ENCODE data around the gene TARDBP. TPM values are rescaled to one million over a fixed set of nuclear protein-coding genes. Genes with fewer than 3 reads are reported as not detected.
"Not testable (repeated sequence)": the region's sequence is repeated elsewhere in the genome, so short reads cannot be mapped to it uniquely, and the experiment has no call there.

Gene TARDBP
- total RNA-seq, 2 donors from 2014 or later: 149 to 156 TPM

DNA sequence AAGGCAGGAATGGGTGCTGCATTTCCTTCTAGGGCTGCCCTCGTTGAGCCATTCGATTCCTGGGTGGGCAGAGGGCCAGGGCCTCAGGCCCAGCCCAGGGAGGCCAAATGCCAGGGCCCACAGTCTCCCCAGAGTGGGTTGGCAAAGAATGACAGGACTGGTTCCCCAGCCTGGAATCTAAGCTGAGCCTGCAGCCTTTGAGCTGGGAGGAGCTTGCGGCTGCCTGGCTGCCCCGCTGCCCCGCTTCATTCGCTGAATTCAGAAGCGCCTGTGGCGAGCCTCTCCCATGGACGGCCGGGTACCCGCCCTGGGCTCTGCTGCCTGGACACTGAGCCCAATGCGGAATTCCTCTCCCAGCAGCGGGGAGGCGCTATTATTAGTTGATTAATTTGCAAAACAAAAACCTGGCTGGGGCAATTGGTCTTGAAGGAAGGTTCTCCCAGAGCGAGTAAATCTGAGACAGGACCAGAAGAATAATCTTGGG, 32.3 kb upstream of the TARDBP start:
- Mint-ChIP-seq H3K4me3 (no peak overlapping the region), H3K4me1 (ENCODE audit: low read depth) (no peaks in the 10 kb centered on the region), H3K36me3 (ENCODE audit: insufficient read depth in 2 of 2) (no peaks in the 10 kb centered on the region), H3K27me3 (ENCODE audit: low read depth) (peaks cover 28% of the 10 kb centered on the region), H3K27ac (no peak overlapping the region), H3K9me3 (no peaks in the 10 kb centered on the region)
- ATAC-seq (replicated peaks in 1 of 2): no peak
- no peak for DNase-seq

DNA sequence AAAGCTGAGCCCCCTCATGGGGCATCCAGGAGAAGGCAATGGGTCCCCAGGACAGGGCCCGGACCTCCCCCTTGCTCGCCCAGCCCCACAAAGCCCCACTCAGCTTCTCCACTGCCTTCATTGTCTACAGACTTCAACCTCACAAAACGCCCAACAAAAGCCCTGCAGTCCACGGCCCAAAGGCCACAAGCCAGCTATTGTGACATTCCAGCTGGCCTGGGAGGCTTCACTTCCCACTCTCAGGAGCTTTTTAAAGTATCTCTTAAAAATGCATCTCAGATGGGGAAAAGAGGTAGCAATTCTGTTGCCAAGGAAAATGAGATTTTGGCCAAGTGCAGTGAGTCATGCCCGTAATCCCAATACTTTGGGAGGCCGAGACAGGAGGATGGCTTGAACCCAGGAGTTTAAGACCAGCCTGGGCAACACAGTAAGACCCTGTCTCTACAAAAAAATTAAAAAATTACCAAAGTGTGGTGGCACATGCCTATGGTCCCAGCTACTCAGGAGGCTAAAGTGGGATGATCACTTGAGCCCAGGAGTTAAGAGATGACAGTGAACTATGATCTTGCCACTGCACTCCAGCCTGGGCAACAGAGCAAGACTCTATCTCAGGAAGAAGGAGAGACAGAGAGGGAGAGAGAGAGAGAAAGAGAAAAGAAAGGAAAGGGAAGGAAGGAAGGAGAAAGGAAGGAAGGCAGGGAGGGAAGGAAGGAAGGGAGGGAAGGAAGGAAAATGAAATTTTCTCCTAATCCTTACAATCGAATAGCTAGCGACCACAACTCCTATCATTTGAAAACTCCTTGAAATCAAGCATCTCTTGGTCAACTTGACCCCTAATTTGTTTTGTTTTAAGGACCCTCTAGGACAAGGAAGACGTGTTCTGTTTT, 31.4 kb upstream of the TARDBP start:
- H3K9me3 Mint-ChIP-seq: no peaks in the 10 kb centered on the region
- no peaks in the 10 kb centered on the region for H3K36me3 Mint-ChIP-seq (ENCODE audit: insufficient read depth in 2 of 2)
- ATAC-seq (replicated peaks in 1 of 2) (no peak), DNase-seq (no peak)
- H3K27ac Mint-ChIP-seq: no peak overlapping the region
- H3K27me3 Mint-ChIP-seq (ENCODE audit: low read depth): peaks cover 28% of the 10 kb centered on the region
- peaks cover 9% of the 10 kb centered on the region for H3K4me1 Mint-ChIP-seq (ENCODE audit: low read depth)
- H3K4me3 Mint-ChIP-seq: no peak overlapping the region

DNA sequence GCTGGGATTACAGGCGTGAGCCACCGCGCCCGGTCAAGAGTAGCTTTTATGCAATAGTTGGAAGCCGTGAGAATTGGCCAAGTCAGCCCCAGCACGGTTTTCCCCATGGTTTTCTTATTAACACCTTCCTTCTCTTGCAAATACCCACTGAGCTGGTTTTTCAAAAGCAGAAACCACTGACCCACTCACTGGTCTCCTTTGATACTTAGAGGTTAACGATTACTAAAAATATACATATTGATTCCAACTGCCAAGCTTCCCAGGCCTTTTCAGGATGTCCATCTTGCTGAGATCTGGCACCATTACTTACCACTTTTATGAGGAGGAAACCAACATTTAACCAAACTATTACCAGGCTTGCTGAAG, 25.9 kb upstream of the TARDBP start:
- no peak for ATAC-seq (replicated peaks in 1 of 2)
- Mint-ChIP-seq H3K4me1 (ENCODE audit: low read depth) (peaks cover 18% of the 10 kb centered on the region), H3K27ac (no peak overlapping the region), H3K4me3 (peak overlapping the region; percentile 9 to 20), H3K27me3 (ENCODE audit: low read depth) (peaks cover under 1% of the 10 kb centered on the region), H3K36me3 (ENCODE audit: insufficient read depth in 2 of 2) (no peaks in the 10 kb centered on the region), H3K9me3 (no peaks in the 10 kb centered on the region)
- no peak for DNase-seq

DNA sequence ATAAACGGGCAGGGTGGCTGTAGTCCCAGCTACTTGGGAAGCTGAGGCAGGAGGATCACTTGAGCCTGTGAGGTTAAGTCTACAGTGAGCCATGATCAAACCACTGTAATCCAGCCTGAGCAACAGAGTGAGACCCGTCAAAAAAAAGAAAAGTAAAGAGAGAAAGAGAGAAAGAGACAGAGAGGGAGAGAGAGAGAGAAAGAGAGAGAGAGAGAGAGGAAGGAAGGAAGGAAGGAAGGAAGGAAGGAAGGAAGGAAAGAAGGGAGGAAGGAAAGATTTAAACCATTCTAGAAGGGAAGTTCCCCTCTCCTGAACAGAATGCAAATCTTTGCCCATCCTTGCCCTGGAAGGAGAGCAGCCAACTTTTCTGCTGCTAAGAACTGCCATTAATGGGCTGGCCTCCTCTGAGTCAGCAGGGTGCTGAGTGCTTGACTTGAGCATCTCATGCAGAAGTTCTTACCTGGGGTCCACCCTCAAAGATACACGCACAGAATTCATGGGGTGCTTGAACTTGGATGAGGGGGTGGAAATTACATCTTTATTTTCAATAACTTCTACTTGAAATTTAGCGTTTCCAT, 24.5 kb upstream of the TARDBP start:
- Mint-ChIP-seq H3K4me1 (ENCODE audit: low read depth) (peaks cover 18% of the 10 kb centered on the region), H3K4me3 (no peak overlapping the region), H3K27me3 (ENCODE audit: low read depth) (no peaks in the 10 kb centered on the region), H3K36me3 (ENCODE audit: insufficient read depth in 2 of 2) (no peaks in the 10 kb centered on the region), H3K9me3 (no peaks in the 10 kb centered on the region), H3K27ac (no peak overlapping the region)
- DNase-seq (no peak), ATAC-seq (replicated peaks in 1 of 2) (no peak)

DNA sequence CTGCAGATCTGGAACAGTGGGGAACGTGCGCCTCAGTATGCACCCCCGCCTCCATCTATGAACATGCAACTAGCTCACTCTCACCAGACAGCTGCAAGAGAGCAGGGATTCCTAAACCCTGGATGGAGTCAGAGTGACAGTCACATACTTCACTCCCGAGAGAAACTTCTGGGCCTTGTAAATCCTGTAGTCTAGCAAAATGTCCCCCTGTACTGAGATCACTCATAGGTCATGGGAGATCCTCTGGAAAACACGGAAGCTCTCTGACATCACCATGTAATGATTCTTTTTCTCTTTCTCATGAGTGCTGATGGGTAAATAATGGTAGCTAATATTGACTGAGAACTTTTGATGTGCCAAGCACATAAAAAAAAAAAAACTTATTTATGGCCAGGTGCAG, 23.4 kb upstream of the TARDBP start:
- H3K4me3 Mint-ChIP-seq: no peak overlapping the region
- DNase-seq: no peak
- no peaks in the 10 kb centered on the region for H3K9me3 Mint-ChIP-seq
- no peaks in the 10 kb centered on the region for H3K27me3 Mint-ChIP-seq (ENCODE audit: low read depth)
- ATAC-seq (replicated peaks in 1 of 2): no peak
- peaks cover 18% of the 10 kb centered on the region for H3K4me1 Mint-ChIP-seq (ENCODE audit: low read depth)
- H3K27ac Mint-ChIP-seq: no peak overlapping the region
- H3K36me3 Mint-ChIP-seq (ENCODE audit: insufficient read depth in 2 of 2): no peaks in the 10 kb centered on the region

DNA sequence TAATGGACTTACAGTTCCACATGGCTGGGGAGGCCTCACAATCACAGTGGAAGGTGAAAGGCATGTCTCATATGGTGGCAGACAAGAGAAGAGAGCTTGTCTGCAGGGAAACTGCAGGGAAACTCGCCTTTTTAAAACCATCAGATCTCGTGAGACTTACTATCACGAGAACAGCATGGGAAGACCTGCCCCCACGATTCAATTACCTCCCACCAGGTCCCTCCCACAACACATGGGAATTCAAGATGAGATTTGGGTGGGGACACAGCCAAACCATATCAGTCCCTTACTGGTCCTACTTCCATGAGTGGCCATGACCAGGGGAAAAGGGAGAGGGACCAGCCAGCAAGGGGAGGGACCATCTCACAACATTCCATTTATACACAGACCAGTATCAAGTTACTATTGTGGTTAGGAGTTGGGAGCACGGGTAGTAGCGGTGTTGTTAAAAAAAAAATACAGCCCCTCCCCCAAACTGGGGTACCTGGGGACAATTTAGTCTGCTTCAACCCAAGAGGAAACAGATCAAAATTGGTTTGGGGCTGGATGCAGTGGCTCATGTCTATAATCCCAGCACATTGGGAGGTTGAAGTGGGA, 22.4 kb upstream of the TARDBP start:
- H3K27ac Mint-ChIP-seq; H3K4me3 Mint-ChIP-seq; H3K36me3 Mint-ChIP-seq (ENCODE audit: insufficient read depth in 2 of 2); H3K9me3 Mint-ChIP-seq; DNase-seq; H3K27me3 Mint-ChIP-seq (ENCODE audit: low read depth); ATAC-seq (replicated peaks in 1 of 2): not testable (repeated sequence)
- H3K4me1 Mint-ChIP-seq (ENCODE audit: low read depth): peaks cover 18% of the 10 kb centered on the region

DNA sequence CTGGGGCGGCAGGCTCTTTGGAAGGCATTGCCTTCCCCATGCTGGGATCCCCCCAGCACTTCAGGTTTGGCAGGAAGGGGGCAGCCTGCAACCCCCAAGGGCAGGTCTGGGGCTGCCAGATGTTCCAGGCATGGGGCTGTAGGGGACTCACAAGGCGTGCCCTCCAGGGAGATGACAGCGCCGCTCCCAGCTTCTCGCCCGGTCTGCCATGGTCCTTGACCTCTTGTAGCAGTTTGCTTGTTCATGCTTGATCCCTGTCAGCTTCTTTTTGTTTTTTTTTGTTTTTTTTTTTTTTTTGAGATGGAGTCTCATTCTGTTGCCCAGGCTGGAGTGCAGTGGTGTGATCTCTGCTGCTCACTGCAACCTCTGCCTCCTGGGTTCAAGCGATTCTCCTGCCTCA, 21.6 kb upstream of the TARDBP start:
- DNase-seq (no peak), ATAC-seq (replicated peaks in 1 of 2) (no peak)
- Mint-ChIP-seq H3K27ac (no peak overlapping the region), H3K36me3 (ENCODE audit: insufficient read depth in 2 of 2) (no peaks in the 10 kb centered on the region), H3K4me1 (ENCODE audit: low read depth) (peaks cover 11% of the 10 kb centered on the region), H3K9me3 (no peaks in the 10 kb centered on the region), H3K4me3 (no peak overlapping the region), H3K27me3 (ENCODE audit: low read depth) (no peaks in the 10 kb centered on the region)

DNA sequence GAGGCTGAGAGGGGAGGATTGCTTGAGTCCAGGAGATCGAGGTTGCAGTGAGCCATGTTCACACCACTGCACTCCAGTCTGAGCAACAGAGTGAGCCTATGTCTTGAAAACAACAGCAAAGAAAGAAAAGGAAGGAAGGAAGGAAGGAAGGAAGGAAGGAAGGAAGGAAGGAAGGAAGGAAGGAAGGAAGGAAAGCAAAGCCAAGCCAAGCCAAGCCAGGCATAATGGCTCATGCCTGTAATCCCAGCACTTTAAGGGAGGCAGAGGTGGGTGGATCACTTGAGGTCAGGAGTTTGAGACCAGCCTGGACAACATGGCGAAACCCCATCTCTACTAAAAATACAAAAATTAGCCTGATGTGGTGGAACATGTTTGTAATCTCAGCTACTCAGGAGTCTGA, 20.4 kb upstream of the TARDBP start:
- ATAC-seq (replicated peaks in 1 of 2); H3K4me3 Mint-ChIP-seq; H3K4me1 Mint-ChIP-seq (ENCODE audit: low read depth); H3K9me3 Mint-ChIP-seq; H3K36me3 Mint-ChIP-seq (ENCODE audit: insufficient read depth in 2 of 2); DNase-seq; H3K27ac Mint-ChIP-seq; H3K27me3 Mint-ChIP-seq (ENCODE audit: low read depth): not testable (repeated sequence)

DNA sequence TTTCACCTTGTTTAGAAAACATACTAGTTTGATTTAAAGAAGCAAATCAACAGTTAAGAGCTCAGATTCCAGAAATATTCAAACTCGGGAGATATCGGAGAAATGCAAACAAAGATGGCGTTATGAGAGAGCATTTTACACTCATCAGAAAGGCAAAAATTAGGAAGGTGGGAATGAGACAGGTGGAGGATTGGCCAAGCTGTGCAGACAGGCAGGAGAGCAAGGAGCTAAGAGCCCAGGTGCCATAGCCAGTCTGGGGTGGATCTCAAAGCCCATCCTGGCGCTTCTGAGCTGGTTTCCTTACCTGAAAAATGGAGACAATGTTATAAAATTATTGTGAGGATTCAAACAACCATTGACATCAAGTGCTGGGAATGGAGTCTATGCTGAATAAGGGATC, 19.6 kb upstream of the TARDBP start:
- Mint-ChIP-seq H3K36me3 (ENCODE audit: insufficient read depth in 2 of 2) (no peaks in the 10 kb centered on the region), H3K27me3 (ENCODE audit: low read depth) (no peaks in the 10 kb centered on the region), H3K4me1 (ENCODE audit: low read depth) (no peaks in the 10 kb centered on the region), H3K4me3 (no peak overlapping the region), H3K9me3 (no peaks in the 10 kb centered on the region), H3K27ac (no peak overlapping the region)
- DNase-seq: no peak
- ATAC-seq (replicated peaks in 1 of 2): no peak

DNA sequence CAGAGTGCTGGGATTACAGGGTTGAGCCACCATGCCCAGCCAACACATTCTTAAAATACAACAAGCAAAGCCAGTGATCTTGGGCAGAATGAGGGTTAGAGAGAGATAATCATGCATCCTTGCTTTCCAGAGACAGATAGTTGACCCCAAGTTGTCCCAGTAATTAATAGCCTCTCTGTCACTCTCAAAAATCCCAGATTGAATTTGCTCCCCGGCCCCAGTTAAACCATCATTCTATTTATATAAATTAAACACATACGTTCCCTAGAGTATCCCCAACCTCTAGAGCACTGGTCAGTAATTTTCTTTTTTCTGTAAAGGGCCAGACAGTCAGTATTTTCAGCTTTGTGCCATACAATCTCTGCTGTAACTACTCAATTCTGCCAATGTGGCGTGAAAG, 16.4 kb upstream of the TARDBP start:
- Mint-ChIP-seq H3K9me3 (no peaks in the 10 kb centered on the region), H3K4me1 (ENCODE audit: low read depth) (no peaks in the 10 kb centered on the region), H3K4me3 (no peak overlapping the region), H3K36me3 (ENCODE audit: insufficient read depth in 2 of 2) (no peaks in the 10 kb centered on the region), H3K27ac (no peak overlapping the region), H3K27me3 (ENCODE audit: low read depth) (no peaks in the 10 kb centered on the region)
- DNase-seq: no peak
- ATAC-seq (replicated peaks in 1 of 2): no peak

DNA sequence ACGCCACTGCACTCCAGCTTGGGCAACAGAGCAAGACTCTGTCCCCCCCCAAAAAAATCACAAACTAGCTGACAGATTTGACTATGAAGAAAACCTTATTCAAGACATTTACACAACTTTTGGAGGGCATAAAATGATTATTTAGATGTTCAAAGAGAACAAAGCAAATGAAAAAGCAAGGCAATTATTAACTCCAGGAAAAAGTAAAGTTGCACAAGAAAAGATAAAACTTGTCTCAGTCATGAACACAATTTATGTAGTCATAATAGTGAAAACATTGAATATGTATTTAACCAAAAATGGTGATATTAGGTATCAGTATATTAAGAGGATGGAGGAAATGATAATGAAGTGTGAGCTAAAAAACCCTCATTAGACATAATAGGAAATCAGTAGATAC, 11.9 kb upstream of the TARDBP start:
- H3K27ac Mint-ChIP-seq: no peak overlapping the region
- no peaks in the 10 kb centered on the region for H3K4me1 Mint-ChIP-seq (ENCODE audit: low read depth)
- ATAC-seq (replicated peaks in 1 of 2): no peak
- no peak for DNase-seq
- H3K4me3 Mint-ChIP-seq: no peak overlapping the region
- H3K9me3 Mint-ChIP-seq: no peaks in the 10 kb centered on the region
- no peaks in the 10 kb centered on the region for H3K27me3 Mint-ChIP-seq (ENCODE audit: low read depth)
- no peaks in the 10 kb centered on the region for H3K36me3 Mint-ChIP-seq (ENCODE audit: insufficient read depth in 2 of 2)

DNA sequence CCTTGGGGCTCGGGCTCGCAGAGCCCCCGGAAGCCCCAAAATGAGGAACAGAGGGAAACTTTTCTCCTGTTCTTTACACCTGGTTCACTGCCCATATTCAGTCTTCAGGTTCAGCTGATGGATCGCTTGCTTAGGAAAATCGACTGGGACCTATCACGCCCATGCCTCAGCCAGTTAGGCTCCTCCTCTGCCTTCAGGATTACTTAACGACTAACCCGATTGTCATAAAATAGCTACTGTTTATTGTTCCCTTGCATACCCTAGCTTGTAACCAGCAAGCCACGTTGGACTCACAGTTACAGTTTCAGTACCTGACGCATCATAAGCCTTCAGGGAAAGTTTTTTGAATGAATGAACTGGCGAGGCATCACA, 692 bp downstream of the TARDBP start:
- Mint-ChIP-seq H3K9me3 (no peaks in the 10 kb centered on the region), H3K27ac (peak overlapping the region; percentile 96), H3K27me3 (ENCODE audit: low read depth) (no peaks in the 10 kb centered on the region), H3K36me3 (ENCODE audit: insufficient read depth in 2 of 2) (peaks cover 6 to 29% of the 10 kb centered on the region in 2 donors), H3K4me1 (ENCODE audit: low read depth) (peaks cover 36% of the 10 kb centered on the region), H3K4me3 (peak overlapping the region; percentile 79 to 92)
- no peak for DNase-seq
- peak; percentile 9 for ATAC-seq (replicated peaks in 1 of 2)

DNA sequence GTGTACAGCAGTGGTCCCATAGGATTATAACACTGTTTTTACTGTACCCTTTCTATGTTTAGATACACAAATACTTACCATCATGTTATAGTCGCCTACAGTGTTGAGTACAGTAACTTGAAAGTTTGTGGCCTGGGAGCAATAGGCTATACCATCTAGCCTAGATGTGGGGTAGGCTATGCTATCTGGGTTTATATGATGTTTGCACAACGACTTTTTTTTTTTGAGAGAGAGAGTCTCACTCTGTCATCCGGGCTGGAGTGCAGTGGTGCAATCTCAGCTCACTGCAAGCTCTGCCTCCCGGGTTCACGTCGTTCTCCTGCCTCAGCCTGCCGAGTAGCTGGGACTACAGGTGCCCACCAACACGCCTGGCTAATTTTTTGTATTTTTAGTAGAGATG, 6.9 kb downstream of the TARDBP start:
- ATAC-seq (replicated peaks in 1 of 2); H3K9me3 Mint-ChIP-seq; H3K4me3 Mint-ChIP-seq; H3K27ac Mint-ChIP-seq; H3K27me3 Mint-ChIP-seq (ENCODE audit: low read depth); DNase-seq: not testable (repeated sequence)
- peaks cover 16 to 67% of the 10 kb centered on the region in 2 donors for H3K36me3 Mint-ChIP-seq (ENCODE audit: insufficient read depth in 2 of 2)
- peaks cover 40% of the 10 kb centered on the region for H3K4me1 Mint-ChIP-seq (ENCODE audit: low read depth)

Measured in activated T-cell treated with anti-CD3 and anti-CD28 coated beads, Interleukin-2, amount 50 U/mL, for 72 hours (primary cell).